ENCODE measurements around the gene PIGX. TPM values are rescaled to one million over a fixed set of nuclear protein-coding genes. Genes with fewer than 3 reads are reported as not detected.
A peak's percentile ranks its signal among the peaks of the same experiment; 100 is the strongest.

The PIGX gene
- total and polyA plus RNA-seq, 2 donors (not counting 1 experiment from before 2014, with no cell fraction given): 4.9 to 21.5 TPM

DNA sequence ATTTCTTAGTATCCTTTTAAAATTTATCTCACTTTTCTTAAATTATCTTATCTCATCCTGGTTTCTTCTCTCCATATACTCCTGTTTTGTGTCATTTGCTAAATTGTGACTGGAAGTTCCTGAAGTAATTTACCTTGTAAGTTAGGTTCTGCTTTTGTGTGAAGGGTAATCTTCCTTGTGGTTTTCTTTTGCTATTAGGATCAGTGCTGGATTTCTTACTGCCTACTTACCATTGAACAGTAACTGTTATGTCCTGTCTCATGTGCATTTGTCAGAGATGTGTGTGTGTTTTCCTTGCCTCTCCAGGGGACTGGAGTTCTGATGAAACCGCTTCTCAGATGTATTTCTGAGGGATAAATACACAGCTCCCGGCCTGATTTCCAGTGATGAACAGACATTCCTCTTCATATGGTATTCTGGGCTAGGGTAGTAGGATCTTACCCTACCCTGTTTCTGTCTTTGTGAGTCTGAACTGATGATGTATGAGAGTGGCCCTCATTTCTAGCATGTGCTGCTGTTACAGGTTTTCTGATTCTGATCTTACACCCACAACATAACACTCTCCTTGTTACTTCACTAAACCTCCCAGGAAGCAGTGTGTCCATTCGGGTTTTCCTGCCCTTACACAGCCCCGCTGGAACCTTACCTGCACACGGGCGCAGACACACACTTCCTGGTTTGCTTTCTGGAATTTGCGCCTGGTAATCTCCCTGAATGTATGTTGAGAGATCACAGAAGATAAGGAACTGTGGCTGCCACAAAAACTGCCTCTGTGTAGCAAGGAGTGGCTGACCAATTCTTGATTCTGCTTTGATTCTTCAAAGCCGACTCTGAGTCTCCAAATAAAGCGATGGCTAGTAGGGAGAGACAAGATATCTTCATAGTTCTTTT, 42.2 kb downstream of the PIGX start:
- Mint-ChIP-seq H3K27me3 (no peaks in the 10 kb centered on the region), H3K4me1 (peaks cover 40% of the 10 kb centered on the region), H3K4me3 (no peak overlapping the region), H3K9me3 (ENCODE audit: insufficient read depth) (peaks cover 11% of the 10 kb centered on the region), H3K27ac (no peak overlapping the region)
- H2AFZ ChIP-seq (ENCODE audit: insufficient read depth, low read depth, low read length, poor library complexity, severe bottlenecking): no peak overlapping the region
- 78% methylated on average over 4 of the region's 9 CpGs for WGBS (ENCODE audit: insufficient coverage)
- ATAC-seq (ENCODE audit: low read depth) (no peak), DNase-seq (no peak)
- H3K27me3 ChIP-seq (replicated peaks in 1 of 4; ENCODE audit: control extremely low read depth in 1 of 4, control insufficient read depth in 3 of 4, insufficient read depth in 4 of 4, low read length in 3 of 4): no peaks in the 10 kb centered on the region
- peaks cover 96% of the 10 kb centered on the region for H3K79me2 ChIP-seq (ENCODE audit: control insufficient read depth, insufficient read depth, low read length)
- no peak overlapping the region for H3K4me2 ChIP-seq (replicated peaks; ENCODE audit: low read depth, low read length, poor library complexity, severe bottlenecking)
- H3K27ac ChIP-seq (ENCODE audit: low read length in 2 of 2): no peak overlapping the region
- intact Hi-C loops (cut with micrococcal nuclease): no loop called here
- H3K4me3 ChIP-seq (ENCODE audit: control extremely low read depth in 1 of 5, extremely low read depth in 1 of 5, insufficient read depth in 1 of 5, low read depth in 2 of 5, low read length in 4 of 5): no peak overlapping the region
- H3K36me3 ChIP-seq (replicated peaks in 1 of 2; ENCODE audit: control extremely low read depth in 1 of 2, control insufficient read depth in 1 of 2, extremely low read depth in 1 of 2, insufficient read depth in 2 of 2, low read length in 1 of 2): peaks cover 3 to 31% of the 10 kb centered on the region in 2 experiments
- peaks cover 5 to 23% (median 16%) of the 10 kb centered on the region in 3 donors for H3K9me3 ChIP-seq (ENCODE audit: control extremely low read depth in 1 of 3, control insufficient read depth in 2 of 3, insufficient read depth in 1 of 3, low read length in 2 of 3)
- POLR2A ChIA-PET: no interaction called here
- peaks cover under 1 to 9% of the 10 kb centered on the region in 2 donors for H3K4me1 ChIP-seq (ENCODE audit: control insufficient read depth in 2 of 2, insufficient read depth in 2 of 2, low read length in 2 of 2)
- peaks cover 73% of the 10 kb centered on the region for H4K20me1 ChIP-seq (ENCODE audit: control insufficient read depth, insufficient read depth, low read length, poor library complexity, severe bottlenecking)
- TF ChIP-seq, protein P1, sequence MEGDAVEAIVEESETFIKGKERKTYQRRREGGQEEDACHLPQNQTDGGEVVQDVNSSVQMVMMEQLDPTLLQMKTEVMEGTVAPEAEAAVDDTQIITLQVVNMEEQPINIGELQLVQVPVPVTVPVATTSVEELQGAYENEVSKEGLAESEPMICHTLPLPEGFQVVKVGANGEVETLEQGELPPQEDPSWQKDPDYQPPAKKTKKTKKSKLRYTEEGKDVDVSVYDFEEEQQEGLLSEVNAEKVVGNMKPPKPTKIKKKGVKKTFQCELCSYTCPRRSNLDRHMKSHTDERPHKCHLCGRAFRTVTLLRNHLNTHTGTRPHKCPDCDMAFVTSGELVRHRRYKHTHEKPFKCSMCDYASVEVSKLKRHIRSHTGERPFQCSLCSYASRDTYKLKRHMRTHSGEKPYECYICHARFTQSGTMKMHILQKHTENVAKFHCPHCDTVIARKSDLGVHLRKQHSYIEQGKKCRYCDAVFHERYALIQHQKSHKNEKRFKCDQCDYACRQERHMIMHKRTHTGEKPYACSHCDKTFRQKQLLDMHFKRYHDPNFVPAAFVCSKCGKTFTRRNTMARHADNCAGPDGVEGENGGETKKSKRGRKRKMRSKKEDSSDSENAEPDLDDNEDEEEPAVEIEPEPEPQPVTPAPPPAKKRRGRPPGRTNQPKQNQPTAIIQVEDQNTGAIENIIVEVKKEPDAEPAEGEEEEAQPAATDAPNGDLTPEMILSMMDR (IDR thresholded peaks at IDR 0.05): no peak
- no peak for TF ChIP-seq EZH2 (IDR thresholded peaks at IDR 0.05; ENCODE audit: borderline replicate concordance, insufficient read depth, low read depth, low read length, poor library complexity, severe bottlenecking)
- CTCF ChIA-PET: no interaction called here
- H3K9ac ChIP-seq (ENCODE audit: low read length): no peak overlapping the region

DNA sequence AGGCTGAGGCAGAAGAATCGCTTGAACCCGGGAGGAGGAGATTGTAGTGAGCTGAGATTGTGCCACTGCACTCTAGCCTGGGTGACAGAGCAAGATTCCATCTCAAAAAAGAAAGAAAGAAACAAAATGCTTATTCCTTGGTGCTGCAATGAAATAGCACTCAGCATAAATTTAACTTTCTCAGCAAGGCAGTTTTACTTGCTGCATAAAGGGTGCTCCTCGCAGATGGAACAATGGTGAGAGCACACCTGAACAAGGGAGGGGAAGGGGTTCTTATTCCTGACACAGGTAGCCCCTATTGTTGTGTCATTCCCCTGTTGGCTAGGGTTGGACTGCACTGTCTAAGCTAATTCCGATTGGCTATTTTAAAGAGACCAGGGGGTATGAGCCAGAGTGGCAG, 44.6 kb downstream of the PIGX start:
- POLR2A ChIA-PET: no interaction called here
- no peak for DNase-seq
- Histone ChIP-seq H3K79me2 (ENCODE audit: control insufficient read depth, insufficient read depth, low read length) (peaks cover 92% of the 10 kb centered on the region), H3K27ac (ENCODE audit: low read length in 2 of 2) (no peak overlapping the region), H3K4me1 (ENCODE audit: control insufficient read depth in 2 of 2, insufficient read depth in 2 of 2, low read length in 2 of 2) (peaks cover 0 to 5% of the 10 kb centered on the region in 2 donors), H3K9ac (ENCODE audit: low read length) (no peak overlapping the region), H3K4me3 (ENCODE audit: control extremely low read depth in 1 of 5, extremely low read depth in 1 of 5, insufficient read depth in 1 of 5, low read depth in 2 of 5, low read length in 4 of 5) (no peak overlapping the region), H3K36me3 (replicated peaks in 1 of 2; ENCODE audit: control extremely low read depth in 1 of 2, control insufficient read depth in 1 of 2, extremely low read depth in 1 of 2, insufficient read depth in 2 of 2, low read length in 1 of 2) (peaks cover 3 to 31% of the 10 kb centered on the region in 2 experiments), H2AFZ (ENCODE audit: insufficient read depth, low read depth, low read length, poor library complexity, severe bottlenecking) (no peak overlapping the region), H4K20me1 (ENCODE audit: control insufficient read depth, insufficient read depth, low read length, poor library complexity, severe bottlenecking) (peaks cover 75% of the 10 kb centered on the region), H3K4me2 (replicated peaks; ENCODE audit: low read depth, low read length, poor library complexity, severe bottlenecking) (no peak overlapping the region), H3K27me3 (replicated peaks in 1 of 4; ENCODE audit: control extremely low read depth in 1 of 4, control insufficient read depth in 3 of 4, insufficient read depth in 4 of 4, low read length in 3 of 4) (no peaks in the 10 kb centered on the region), H3K9me3 (ENCODE audit: control extremely low read depth in 1 of 3, control insufficient read depth in 2 of 3, insufficient read depth in 1 of 3, low read length in 2 of 3) (peaks cover 5 to 23% (median 16%) of the 10 kb centered on the region in 3 donors)
- Mint-ChIP-seq H3K27ac (peak overlapping the region; percentile 65), H3K27me3 (no peaks in the 10 kb centered on the region), H3K4me1 (peaks cover 35% of the 10 kb centered on the region), H3K9me3 (ENCODE audit: insufficient read depth) (peaks cover 11% of the 10 kb centered on the region), H3K4me3 (no peak overlapping the region)
- no peak for TF ChIP-seq EZH2 (IDR thresholded peaks at IDR 0.05; ENCODE audit: borderline replicate concordance, insufficient read depth, low read depth, low read length, poor library complexity, severe bottlenecking)
- TF ChIP-seq, protein P1 (IDR thresholded peaks at IDR 0.05): no peak
- intact Hi-C loops (cut with micrococcal nuclease): no loop called here
- CTCF ChIA-PET: interaction anchor here (0.8 kb wide), 1 partner anchor 26 kb away, joined by 5 read pairs; no protein-coding TSS in a partner anchor
- no peak for ATAC-seq (ENCODE audit: low read depth)
- WGBS (ENCODE audit: insufficient coverage): 100% methylated on average over 2 of the region's 4 CpGs

All from B cell (primary cell).